Peyer's patch (tissue), 4 donors: Measurements from ENCODE around the gene AKIP1.

Experiments
- CTCF ChIP-seq, 6 experiments: fragments of 450-650 bp in 4 of 6; fragments of 200-600 bp in 2 of 6; sonication (generic) in 1 of 6; IDR thresholded peaks; one replicate each; pipeline ENCODE4 v1.5.1; 2017 to 2019; ENCODE audit warnings: antibody characterized with exemption in 6 of 6, mild to moderate bottlenecking in 3 of 6, moderate library complexity in 1 of 6
- POLR2A ChIP-seq, 2 donors: fragments of 450-650 bp; IDR thresholded peaks; one replicate each; pipeline ENCODE4 v1.5.1; 2017; ENCODE audit warnings: antibody characterized with exemption in 2 of 2, mild to moderate bottlenecking in 2 of 2, moderate library complexity in 2 of 2

GRCh38 chr11:8964324-8965320, 53.6 kb downstream of the AKIP1 start, which contains the start of gene TMEM9B:
- peak in 1 of 6 experiments; percentile 7 for TF ChIP-seq CTCF (IDR thresholded peaks at IDR 0.05)
- peak; percentile 94 to 96 for TF ChIP-seq POLR2A (IDR thresholded peaks at IDR 0.05)
